ENCODE data around the gene UTP11.

UTP11 gene

DNA sequence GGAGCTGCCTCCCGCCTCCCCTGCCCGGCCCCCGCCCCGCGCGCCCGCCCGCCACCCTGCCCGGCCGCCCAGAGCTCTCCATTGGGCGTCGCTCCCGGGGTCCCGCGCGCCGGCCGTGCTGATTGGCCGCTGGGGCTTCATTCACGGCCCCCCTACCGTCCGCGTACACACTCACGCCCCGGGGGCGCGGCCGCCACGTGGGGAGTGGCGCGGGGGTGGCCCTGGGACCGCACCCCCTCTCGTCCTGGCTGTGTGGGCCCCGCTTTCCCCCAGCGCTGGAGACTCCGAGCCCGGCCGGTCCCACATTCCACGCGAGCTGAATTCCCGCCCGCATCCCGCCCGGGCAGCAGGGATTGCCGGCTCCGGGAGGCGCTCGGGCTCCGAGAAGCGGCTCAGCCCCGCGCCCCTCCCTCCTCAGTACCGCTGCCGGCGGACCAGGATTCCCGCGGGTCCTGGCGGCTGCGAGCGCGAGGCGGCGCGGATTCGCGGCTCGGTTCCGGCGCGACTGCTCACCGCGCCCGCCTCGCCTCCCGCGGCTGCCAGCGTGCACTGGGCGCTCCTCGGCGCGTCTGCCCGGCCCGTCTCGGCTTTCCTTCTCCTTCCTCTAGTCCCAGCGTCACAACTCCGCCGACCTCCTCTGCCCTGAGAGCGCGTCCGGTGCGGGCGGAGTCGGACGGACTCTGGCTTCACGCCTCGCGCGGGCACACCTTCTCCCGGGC is 34.5 kb downstream of the UTP11 start:
- Histone ChIP-seq H3K36me3 (ENCODE audit: control insufficient read depth in 1 of 2, insufficient read depth in 2 of 2, low read length in 2 of 2) (peaks cover 0 to 2% of the 10 kb centered on the region in 2 experiments), H3K14ac (ENCODE audit: low read length) (no peak overlapping the region), H2AK5ac (ENCODE audit: low read length) (no peak overlapping the region), H2AFZ (ENCODE audit: insufficient read depth, low read length, poor library complexity) (peak overlapping the region; percentile 47), H3K18ac (ENCODE audit: low read length) (no peak overlapping the region), H3K27ac (ENCODE audit: low read depth, low read length) (no peak overlapping the region), H3K79me2 (ENCODE audit: control insufficient read depth, insufficient read depth, low read length, poor library complexity) (no peaks in the 10 kb centered on the region), H4K8ac (ENCODE audit: low read depth, low read length) (no peak overlapping the region), H4K12ac (ENCODE audit: low read depth, low read length) (no peak overlapping the region), H3K79me1 (ENCODE audit: low read length) (no peaks in the 10 kb centered on the region), H3K4me1 (ENCODE audit: control insufficient read depth in 1 of 2, insufficient read depth in 2 of 2, low read length in 2 of 2) (peaks cover 12 to 22% of the 10 kb centered on the region in 2 experiments), H3K4me3 (ENCODE audit: low read depth, low read length) (peak overlapping the region; percentile 67), H2BK120ac (ENCODE audit: insufficient read depth, low read length, poor library complexity) (no peak overlapping the region), H3K9ac (ENCODE audit: low read length) (no peak overlapping the region), H4K91ac (ENCODE audit: low read depth, low read length) (no peak overlapping the region), H2BK5ac (ENCODE audit: low read depth, low read length, poor library complexity) (no peak overlapping the region), H2BK12ac (ENCODE audit: low read length) (no peak overlapping the region), H3K4ac (ENCODE audit: low read depth, low read length) (no peak overlapping the region), H3K27me3 (ENCODE audit: insufficient read depth, low read length) (peaks cover 54% of the 10 kb centered on the region), H3K4me2 (ENCODE audit: low read length) (peak overlapping the region; percentile 78), H3K23ac (ENCODE audit: low read length) (no peak overlapping the region), H3K9me3 (ENCODE audit: insufficient read depth, low read depth, low read length) (peaks cover 6% of the 10 kb centered on the region)
- peak; percentile 56 to 63 for DNase-seq
- no CpG with 5 or more reads among the region's 99 CpGs for WGBS (ENCODE audit: extremely low coverage, insufficient coverage, insufficient read length)

DNA sequence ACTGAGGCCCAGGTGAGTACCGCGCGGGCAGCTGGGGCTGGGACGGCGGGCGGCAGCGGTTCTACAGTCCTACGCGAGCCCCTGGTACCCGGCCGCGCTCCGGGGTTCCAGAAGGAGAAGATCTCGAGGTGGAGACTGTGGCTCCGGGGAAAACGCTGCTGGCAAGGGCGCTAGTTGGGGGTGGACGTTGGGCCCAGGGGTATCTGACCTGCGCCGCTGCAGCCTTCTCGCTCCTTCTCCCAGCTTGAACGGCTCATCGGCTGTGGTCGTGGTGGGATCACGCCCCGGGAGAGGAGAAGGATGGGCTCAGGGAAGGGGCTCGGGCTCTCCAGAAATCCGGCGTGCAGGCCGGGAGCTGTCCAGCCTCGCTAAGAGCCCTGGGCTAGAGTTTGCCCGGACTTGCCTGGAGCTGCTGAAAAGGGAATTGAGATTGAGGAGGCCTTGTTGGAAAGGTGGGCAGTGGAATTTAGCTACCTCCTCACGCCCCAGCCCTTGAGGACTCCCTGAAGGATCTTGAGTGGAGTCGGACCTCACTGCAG is 35.1 kb downstream of the UTP11 start:
- Histone ChIP-seq H3K27me3 (ENCODE audit: insufficient read depth, low read length) (peaks cover 54% of the 10 kb centered on the region), H3K4me2 (ENCODE audit: low read length) (peak overlapping the region; percentile 78), H3K4ac (ENCODE audit: low read depth, low read length) (no peak overlapping the region), H3K79me2 (ENCODE audit: control insufficient read depth, insufficient read depth, low read length, poor library complexity) (no peaks in the 10 kb centered on the region), H2AK5ac (ENCODE audit: low read length) (no peak overlapping the region), H2BK12ac (ENCODE audit: low read length) (no peak overlapping the region), H4K8ac (ENCODE audit: low read depth, low read length) (no peak overlapping the region), H3K9ac (ENCODE audit: low read length) (no peak overlapping the region), H3K9me3 (ENCODE audit: insufficient read depth, low read depth, low read length) (peaks cover 6% of the 10 kb centered on the region), H3K27ac (ENCODE audit: low read depth, low read length) (no peak overlapping the region), H3K79me1 (ENCODE audit: low read length) (no peaks in the 10 kb centered on the region), H4K91ac (ENCODE audit: low read depth, low read length) (no peak overlapping the region), H3K4me1 (ENCODE audit: control insufficient read depth in 1 of 2, insufficient read depth in 2 of 2, low read length in 2 of 2) (peaks cover 12 to 22% of the 10 kb centered on the region in 2 experiments), H3K23ac (ENCODE audit: low read length) (no peak overlapping the region), H2AFZ (ENCODE audit: insufficient read depth, low read length, poor library complexity) (peak overlapping the region; percentile 47), H2BK5ac (ENCODE audit: low read depth, low read length, poor library complexity) (no peak overlapping the region), H4K12ac (ENCODE audit: low read depth, low read length) (no peak overlapping the region), H3K18ac (ENCODE audit: low read length) (no peak overlapping the region), H2BK120ac (ENCODE audit: insufficient read depth, low read length, poor library complexity) (no peak overlapping the region), H3K14ac (ENCODE audit: low read length) (no peak overlapping the region), H3K36me3 (ENCODE audit: control insufficient read depth in 1 of 2, insufficient read depth in 2 of 2, low read length in 2 of 2) (peaks cover 0 to 2% of the 10 kb centered on the region in 2 experiments), H3K4me3 (ENCODE audit: low read depth, low read length) (peak overlapping the region; percentile 67)
- no peak for DNase-seq
- WGBS (ENCODE audit: extremely low coverage, insufficient coverage, insufficient read length) = no CpG with 5 or more reads among the region's 34 CpGs

DNA sequence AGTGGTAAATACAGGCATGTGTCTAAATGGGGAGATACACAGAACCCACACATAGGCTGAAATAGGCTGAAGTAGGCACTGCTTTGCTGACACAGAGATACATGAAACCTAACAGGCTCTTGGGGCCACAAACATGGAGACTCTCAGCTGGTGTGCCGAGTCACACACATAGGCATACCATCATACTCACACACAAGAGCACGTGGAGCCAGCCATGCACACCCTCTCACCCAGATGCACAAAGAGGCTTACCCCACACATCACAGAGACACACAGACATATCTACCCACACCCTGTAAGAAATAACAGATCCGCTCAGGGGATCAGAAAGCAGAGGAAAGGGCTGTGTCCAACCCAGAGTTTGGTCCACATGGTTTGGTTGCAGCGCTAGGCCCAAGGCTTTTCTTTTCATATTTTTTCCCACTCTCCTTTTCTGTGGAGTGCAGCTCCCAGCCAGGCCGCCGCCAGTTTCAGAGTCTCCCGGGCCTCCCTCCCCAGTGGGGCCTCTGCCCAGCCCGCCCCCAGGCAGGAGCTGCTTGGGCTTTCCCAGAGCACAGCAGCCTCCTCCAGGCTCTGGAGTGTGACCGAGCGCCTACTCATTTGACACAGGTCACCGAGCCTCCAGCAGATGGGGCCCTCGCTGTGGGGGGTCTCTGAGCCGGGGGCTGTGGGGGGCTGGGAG is 38.0 kb downstream of the UTP11 start:
- H3K4ac ChIP-seq (ENCODE audit: low read depth, low read length) = no peak overlapping the region
- H3K4me3 ChIP-seq (ENCODE audit: low read depth, low read length) = no peak overlapping the region
- H3K9ac ChIP-seq (ENCODE audit: low read length) = no peak overlapping the region
- WGBS (ENCODE audit: extremely low coverage, insufficient coverage, insufficient read length) = no CpG with 5 or more reads among the region's 13 CpGs
- H3K27me3 ChIP-seq (ENCODE audit: insufficient read depth, low read length) = peaks cover 29% of the 10 kb centered on the region
- H3K4me2 ChIP-seq (ENCODE audit: low read length) = no peak overlapping the region
- H3K9me3 ChIP-seq (ENCODE audit: insufficient read depth, low read depth, low read length) = peaks cover 5% of the 10 kb centered on the region
- no peak overlapping the region for H4K12ac ChIP-seq (ENCODE audit: low read depth, low read length)
- H4K8ac ChIP-seq (ENCODE audit: low read depth, low read length) = no peak overlapping the region
- no peaks in the 10 kb centered on the region for H3K79me1 ChIP-seq (ENCODE audit: low read length)
- H2AK5ac ChIP-seq (ENCODE audit: low read length) = no peak overlapping the region
- no peak overlapping the region for H2BK5ac ChIP-seq (ENCODE audit: low read depth, low read length, poor library complexity)
- no peak overlapping the region for H2BK12ac ChIP-seq (ENCODE audit: low read length)
- no peak overlapping the region for H3K14ac ChIP-seq (ENCODE audit: low read length)
- no peak overlapping the region for H3K23ac ChIP-seq (ENCODE audit: low read length)
- H3K4me1 ChIP-seq (ENCODE audit: control insufficient read depth in 1 of 2, insufficient read depth in 2 of 2, low read length in 2 of 2) = peaks cover 11 to 21% of the 10 kb centered on the region in 2 experiments
- no peak for DNase-seq
- H2AFZ ChIP-seq (ENCODE audit: insufficient read depth, low read length, poor library complexity) = no peak overlapping the region
- no peak overlapping the region for H4K91ac ChIP-seq (ENCODE audit: low read depth, low read length)
- H2BK120ac ChIP-seq (ENCODE audit: insufficient read depth, low read length, poor library complexity) = no peak overlapping the region
- no peak overlapping the region for H3K27ac ChIP-seq (ENCODE audit: low read depth, low read length)
- no peak overlapping the region for H3K18ac ChIP-seq (ENCODE audit: low read length)
- H3K36me3 ChIP-seq (ENCODE audit: control insufficient read depth in 1 of 2, insufficient read depth in 2 of 2, low read length in 2 of 2) = no peaks in the 10 kb centered on the region
- H3K79me2 ChIP-seq (ENCODE audit: control insufficient read depth, insufficient read depth, low read length, poor library complexity) = no peaks in the 10 kb centered on the region

DNA sequence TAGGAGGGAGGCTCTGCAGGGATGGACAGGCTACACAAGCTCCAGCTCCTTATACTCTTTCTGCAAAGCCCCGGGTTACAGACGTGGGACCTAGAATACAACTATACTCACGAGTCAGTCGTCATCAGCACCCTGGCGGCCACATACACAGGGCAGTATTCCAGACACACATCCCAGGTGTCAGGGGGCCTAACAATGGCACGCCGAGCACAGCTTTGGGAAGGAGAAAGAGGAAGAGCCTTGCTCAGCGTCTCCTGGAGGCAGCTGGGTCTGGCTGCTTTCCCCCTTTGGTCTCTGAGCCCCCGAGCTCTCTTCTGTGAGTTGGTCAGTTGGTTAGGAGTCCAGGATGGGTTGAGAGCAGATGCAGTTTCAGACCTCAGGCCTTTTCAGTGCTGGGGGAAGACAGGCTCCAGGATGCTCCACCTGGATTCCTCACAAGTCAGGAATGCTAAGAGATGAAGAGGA is 38.6 kb downstream of the UTP11 start:
- H4K12ac ChIP-seq (ENCODE audit: low read depth, low read length) = no peak overlapping the region
- H3K36me3 ChIP-seq (ENCODE audit: control insufficient read depth in 1 of 2, insufficient read depth in 2 of 2, low read length in 2 of 2) = no peaks in the 10 kb centered on the region
- no peak overlapping the region for H2AFZ ChIP-seq (ENCODE audit: insufficient read depth, low read length, poor library complexity)
- no peak overlapping the region for H2BK12ac ChIP-seq (ENCODE audit: low read length)
- no peak overlapping the region for H3K14ac ChIP-seq (ENCODE audit: low read length)
- no peak overlapping the region for H3K9ac ChIP-seq (ENCODE audit: low read length)
- H3K23ac ChIP-seq (ENCODE audit: low read length) = no peak overlapping the region
- peaks cover 24% of the 10 kb centered on the region for H3K27me3 ChIP-seq (ENCODE audit: insufficient read depth, low read length)
- peak overlapping the region; percentile 20 for H3K4me3 ChIP-seq (ENCODE audit: low read depth, low read length)
- H3K79me1 ChIP-seq (ENCODE audit: low read length) = no peaks in the 10 kb centered on the region
- H3K4me1 ChIP-seq (ENCODE audit: control insufficient read depth in 1 of 2, insufficient read depth in 2 of 2, low read length in 2 of 2) = peaks cover 7 to 16% of the 10 kb centered on the region in 2 experiments
- DNase-seq = no peak
- no peak overlapping the region for H2BK120ac ChIP-seq (ENCODE audit: insufficient read depth, low read length, poor library complexity)
- H3K4ac ChIP-seq (ENCODE audit: low read depth, low read length) = no peak overlapping the region
- H3K4me2 ChIP-seq (ENCODE audit: low read length) = no peak overlapping the region
- H3K27ac ChIP-seq (ENCODE audit: low read depth, low read length) = no peak overlapping the region
- WGBS (ENCODE audit: extremely low coverage, insufficient coverage, insufficient read length) = no CpG with 5 or more reads among the region's 9 CpGs
- no peaks in the 10 kb centered on the region for H3K9me3 ChIP-seq (ENCODE audit: insufficient read depth, low read depth, low read length)
- no peak overlapping the region for H2AK5ac ChIP-seq (ENCODE audit: low read length)
- H4K91ac ChIP-seq (ENCODE audit: low read depth, low read length) = no peak overlapping the region
- H2BK5ac ChIP-seq (ENCODE audit: low read depth, low read length, poor library complexity) = no peak overlapping the region
- H3K79me2 ChIP-seq (ENCODE audit: control insufficient read depth, insufficient read depth, low read length, poor library complexity) = no peaks in the 10 kb centered on the region
- no peak overlapping the region for H3K18ac ChIP-seq (ENCODE audit: low read length)
- no peak overlapping the region for H4K8ac ChIP-seq (ENCODE audit: low read depth, low read length)
